HFF-Myc (cell line): ENCODE data around the gene STK24.

Experiments used
- DNase-seq: peaks from one replicate; pipeline ENCODE4 v3.0.0-alpha.2; 2011; ENCODE audit warnings: low read depth; ENCODE audit errors: extremely low read depth
- H3K4me3 ChIP-seq: replicated peaks from 2 replicates; pipeline ENCODE4 v1.5.1; 2011; ENCODE audit warnings: low read depth, mild to moderate bottlenecking, control low read depth, low read length
- CTCF ChIP-seq: IDR thresholded peaks from 2 replicates; pipeline ENCODE4 v1.5.1; 2012; ENCODE audit warnings: mild to moderate bottlenecking, low read depth, low read length, control low read depth; ENCODE audit errors: missing control alignments

The STK24 gene

GRCh38 chr13:98565726-98566565, 11.0 kb downstream of the STK24 start:
- no peak overlapping the region for H3K4me3 ChIP-seq
- DNase-seq: no peak
- no peak for TF ChIP-seq CTCF

GRCh38 chr13:98564204-98564603, 12.7 kb downstream of the STK24 start:
- DNase-seq: no peak
- no peak for TF ChIP-seq CTCF
- H3K4me3 ChIP-seq: no peak overlapping the region

- no peak for DNase-seq
- no peak overlapping the region for H3K4me3 ChIP-seq
- TF ChIP-seq CTCF: no peak
Observed at GRCh38 chr13:98563071-98563470, 13.8 kb downstream of the STK24 start.

GRCh38 chr13:98559169-98559568, 17.7 kb downstream of the STK24 start:
- no peak overlapping the region for H3K4me3 ChIP-seq
- DNase-seq: no peak
- TF ChIP-seq CTCF: no peak

- TF ChIP-seq CTCF: no peak
Observed at GRCh38 chr13:98557937-98558792, 18.7 kb downstream of the STK24 start.

GRCh38 chr13:98556968-98557631, 19.8 kb downstream of the STK24 start:
- no peak for TF ChIP-seq CTCF
- H3K4me3 ChIP-seq: no peak overlapping the region
- DNase-seq: no peak

More at GRCh38 chr13:98557937-98558792, 18.7 kb downstream of the STK24 start:
- no peak for DNase-seq
- no peak overlapping the region for H3K4me3 ChIP-seq
